ENCODE results near the gene CELF4.

DNA sequence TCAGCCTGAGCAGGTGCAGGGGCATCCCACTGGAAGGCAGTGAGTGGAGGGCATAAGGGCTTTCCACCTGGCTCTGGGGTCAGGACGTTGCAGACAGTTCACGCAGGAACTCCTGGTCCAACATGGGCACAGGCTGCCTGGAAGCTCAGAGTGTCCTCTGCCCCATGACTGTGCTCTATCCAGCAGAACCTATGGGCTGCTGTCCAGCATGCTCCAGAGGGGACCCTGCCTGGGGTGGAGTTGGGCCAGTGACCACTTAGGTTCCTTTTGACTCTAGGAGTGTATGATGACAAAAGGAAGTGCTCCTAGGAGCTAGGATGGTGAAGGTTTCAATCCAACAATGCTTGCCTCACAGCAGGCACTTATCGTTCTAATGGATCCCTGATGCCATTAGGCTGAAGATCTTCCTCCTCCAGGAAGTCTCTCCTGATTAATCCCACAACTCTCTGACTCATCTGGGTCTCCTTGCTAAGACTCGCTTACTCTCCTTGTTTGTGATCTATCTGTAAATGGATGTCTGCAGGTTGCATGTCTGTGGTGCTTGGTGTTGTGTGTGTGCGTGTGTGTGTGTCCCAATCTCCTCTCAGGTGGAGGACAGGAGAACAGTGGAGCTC, 224.0 kb downstream of the CELF4 start:
- TF ChIP-seq POLR2AphosphoS5 (IDR thresholded peaks at IDR 0.05; ENCODE audit: borderline replicate concordance, low read depth, low read length) (no peak), EZH2 (IDR thresholded peaks at IDR 0.05) (no peak), FOXP2 (optimal IDR thresholded peaks at IDR 0.05; ENCODE audit: control extremely low read depth, extremely low read length, insufficient read depth) (no peak)

Measured in SK-N-MC (cell line).